ENCODE measurements around the gene TMCO4. TPM values are rescaled to one million over a fixed set of nuclear protein-coding genes. Genes with fewer than 3 reads are reported as not detected.

TMCO4 gene
- total RNA-seq, 1 experiment from 2014 or later, result 7.2 TPM

GRCh38 chr1:19808351-19808750 lies 8.6 kb upstream of the TMCO4 start (continued):
- TF ChIP-seq PRDM15 (CRISPR knock-in tag; IDR thresholded peaks at IDR 0.05) (no peak), CDX4 (CRISPR knock-in tag; IDR thresholded peaks at IDR 0.05; ENCODE audit: borderline replicate concordance) (no peak), NR3C1 (CRISPR knock-in tag; conservative IDR thresholded peaks at IDR 0.05; ENCODE audit: low read depth) (no peak), IRF1 (CRISPR knock-in tag; IDR thresholded peaks at IDR 0.05) (no peak), ZNF121 (CRISPR knock-in tag; IDR thresholded peaks at IDR 0.05) (no peak), FOXP4 (CRISPR knock-in tag; IDR thresholded peaks at IDR 0.05) (no peak), GTF2I (CRISPR knock-in tag; conservative IDR thresholded peaks at IDR 0.05) (no peak), ZNF317 (CRISPR knock-in tag; IDR thresholded peaks at IDR 0.05; ENCODE audit: borderline replicate concordance, low read depth) (no peak)

- DNase-seq (ENCODE audit: low spot score), result no peak
- ChIA-PET CTCF (interaction anchor here (1.4 to 2.3 kb wide), 2 partner anchors 77 to 89 kb away, joined by 3 to 5 read pairs; partner anchors contain the start of gene OTUD3), POLR2A (no interaction called here)
- no peaks in the 10 kb centered on the region for H3K36me3 Mint-ChIP-seq
- H3K9me3 Mint-ChIP-seq, result peaks cover 13% of the 10 kb centered on the region
- H3K4me3 Mint-ChIP-seq, result no peak overlapping the region
- H3K27ac Mint-ChIP-seq, result no peak overlapping the region
- no peak for ATAC-seq
- H3K27me3 Mint-ChIP-seq (ENCODE audit: low read depth), result peaks cover 22% of the 10 kb centered on the region
- H3K4me1 Mint-ChIP-seq, result peaks cover 20% of the 10 kb centered on the region
- TF ChIP-seq HMGA2 (CRISPR knock-in tag; IDR thresholded peaks at IDR 0.05) (no peak), MLX (CRISPR knock-in tag; IDR thresholded peaks at IDR 0.05) (no peak), HMGXB4 (CRISPR knock-in tag; IDR thresholded peaks at IDR 0.05) (no peak), AFF4 (CRISPR knock-in tag; IDR thresholded peaks at IDR 0.05; ENCODE audit: borderline replicate concordance) (no peak), NFE2L1 (CRISPR knock-in tag; IDR thresholded peaks at IDR 0.05) (no peak), SMAD4 (CRISPR knock-in tag; IDR thresholded peaks at IDR 0.05) (no peak), RELA (CRISPR knock-in tag; IDR thresholded peaks at IDR 0.05; ENCODE audit: borderline replicate concordance) (no peak), ZNF416 (CRISPR knock-in tag; IDR thresholded peaks at IDR 0.05) (no peak), ZNF396 (CRISPR knock-in tag; IDR thresholded peaks at IDR 0.05; ENCODE audit: borderline replicate concordance) (no peak), SOX15 (CRISPR knock-in tag; IDR thresholded peaks at IDR 0.05) (no peak), MYBL2 (CRISPR knock-in tag; IDR thresholded peaks at IDR 0.05) (no peak), PRDM15 (CRISPR knock-in tag; IDR thresholded peaks at IDR 0.05) (no peak)
These were observed 5.1 kb upstream of the TMCO4 start for GRCh38 chr1:19804831-19805251.
